ENCODE measurements around the gene RPS3. TPM values are rescaled to one million over a fixed set of nuclear protein-coding genes. Genes with fewer than 3 reads are reported as not detected.

Gene RPS3
- total RNA-seq, 1 experiment from 2014 or later, result 2,831 TPM

- Histone ChIP-seq H3K4me3 (no peak overlapping the region), H3K27me3 (no peaks in the 10 kb centered on the region), H3K4me1 (peaks cover 5% of the 10 kb centered on the region; the same call in 1 of the 2 replicates), H3K9me3 (replicated peaks) (no peaks in the 10 kb centered on the region), H3K27ac (no peak overlapping the region), H3K36me3 (peaks cover 4% of the 10 kb centered on the region)
- no peak for DNase-seq
Measured at GRCh38 chr11:75421035-75421602, 21.8 kb downstream of the RPS3 start.

- Histone ChIP-seq H3K4me3 (no peak overlapping the region), H3K4me1 (peaks cover 5% of the 10 kb centered on the region; the same call in 1 of the 2 replicates), H3K27me3 (no peaks in the 10 kb centered on the region), H3K9me3 (replicated peaks) (no peaks in the 10 kb centered on the region), H3K36me3 (peaks cover 3% of the 10 kb centered on the region), H3K27ac (no peak overlapping the region)
- no peak for DNase-seq
Measured at GRCh38 chr11:75421902-75422247, 22.6 kb downstream of the RPS3 start.

- no peaks in the 10 kb centered on the region; the same call in 1 of the 2 replicates for H3K36me3 ChIP-seq
- no peak overlapping the region for H3K27ac ChIP-seq
- no peak overlapping the region for H3K4me3 ChIP-seq
- H3K4me1 ChIP-seq, result peaks cover 5% of the 10 kb centered on the region; the same call in 1 of the 2 replicates
- DNase-seq, result no peak
- H3K9me3 ChIP-seq (replicated peaks), result no peaks in the 10 kb centered on the region
- no peaks in the 10 kb centered on the region for H3K27me3 ChIP-seq
Measured at GRCh38 chr11:75422248-75423231, 23.2 kb downstream of the RPS3 start.

- H3K27me3 ChIP-seq, result no peaks in the 10 kb centered on the region
- H3K4me1 ChIP-seq, result peaks cover 5% of the 10 kb centered on the region; the same call in 1 of the 2 replicates
- no peak for DNase-seq
- H3K36me3 ChIP-seq, result no peaks in the 10 kb centered on the region
- no peaks in the 10 kb centered on the region for H3K9me3 ChIP-seq (replicated peaks)
- no peak overlapping the region for H3K27ac ChIP-seq
- H3K4me3 ChIP-seq, result no peak overlapping the region
Measured at GRCh38 chr11:75423721-75424120, 24.4 kb downstream of the RPS3 start.

GRCh38 chr11:75424396-75424795 lies 25.1 kb downstream of the RPS3 start:
- Histone ChIP-seq H3K9me3 (replicated peaks) (no peaks in the 10 kb centered on the region), H3K27ac (no peak overlapping the region), H3K4me3 (no peak overlapping the region), H3K36me3 (no peaks in the 10 kb centered on the region), H3K4me1 (peaks cover 5% of the 10 kb centered on the region; the same call in 1 of the 2 replicates), H3K27me3 (no peaks in the 10 kb centered on the region)
- peak; percentile 39 to 59 for DNase-seq

GRCh38 chr11:75425422-75425821 lies 26.1 kb downstream of the RPS3 start:
- H3K27me3 ChIP-seq, result no peaks in the 10 kb centered on the region
- no peak overlapping the region for H3K27ac ChIP-seq
- H3K4me1 ChIP-seq, result peaks cover 5% of the 10 kb centered on the region; the same call in 1 of the 2 replicates
- H3K4me3 ChIP-seq, result no peak overlapping the region
- no peak for DNase-seq
- H3K36me3 ChIP-seq, result no peaks in the 10 kb centered on the region
- no peaks in the 10 kb centered on the region for H3K9me3 ChIP-seq (replicated peaks)

GRCh38 chr11:75426720-75427086 lies 27.4 kb downstream of the RPS3 start:
- Histone ChIP-seq H3K27me3 (no peaks in the 10 kb centered on the region), H3K36me3 (no peaks in the 10 kb centered on the region), H3K4me1 (peaks cover 5% of the 10 kb centered on the region; the same call in 1 of the 2 replicates), H3K9me3 (replicated peaks) (no peaks in the 10 kb centered on the region), H3K27ac (no peak overlapping the region), H3K4me3 (no peak overlapping the region)
- DNase-seq, result no peak

- no peaks in the 10 kb centered on the region for H3K27me3 ChIP-seq
- H3K36me3 ChIP-seq, result no peaks in the 10 kb centered on the region
- no peaks in the 10 kb centered on the region for H3K9me3 ChIP-seq (replicated peaks)
- DNase-seq, result no peak
- H3K4me3 ChIP-seq, result no peak overlapping the region
- H3K4me1 ChIP-seq, result peaks cover 5% of the 10 kb centered on the region; the same call in 1 of the 2 replicates
- H3K27ac ChIP-seq, result no peak overlapping the region
Measured at GRCh38 chr11:75427181-75427580, 27.9 kb downstream of the RPS3 start.

- no peaks in the 10 kb centered on the region for H3K9me3 ChIP-seq (replicated peaks)
- no peak for DNase-seq
- no peaks in the 10 kb centered on the region for H3K36me3 ChIP-seq
- H3K4me3 ChIP-seq, result no peak overlapping the region
- peaks cover 5% of the 10 kb centered on the region; the same call in 1 of the 2 replicates for H3K4me1 ChIP-seq
- no peaks in the 10 kb centered on the region for H3K27me3 ChIP-seq
- H3K27ac ChIP-seq, result no peak overlapping the region
Measured at GRCh38 chr11:75428281-75428724, 29.0 kb downstream of the RPS3 start.

- Histone ChIP-seq H3K27ac (no peak overlapping the region), H3K4me3 (no peak overlapping the region), H3K27me3 (no peaks in the 10 kb centered on the region), H3K36me3 (no peaks in the 10 kb centered on the region), H3K4me1 (peaks cover 5% of the 10 kb centered on the region; the same call in 1 of the 2 replicates), H3K9me3 (replicated peaks) (no peaks in the 10 kb centered on the region)
- DNase-seq, result no peak
Measured at GRCh38 chr11:75428989-75429640, 29.8 kb downstream of the RPS3 start.

GRCh38 chr11:75429641-75429901 lies 30.3 kb downstream of the RPS3 start:
- H3K27me3 ChIP-seq, result no peaks in the 10 kb centered on the region
- H3K4me1 ChIP-seq, result peaks cover 2% of the 10 kb centered on the region; the same call in 1 of the 2 replicates
- no peak overlapping the region for H3K4me3 ChIP-seq
- no peaks in the 10 kb centered on the region for H3K9me3 ChIP-seq (replicated peaks)
- no peak for DNase-seq
- H3K27ac ChIP-seq, result no peak overlapping the region
- H3K36me3 ChIP-seq, result no peaks in the 10 kb centered on the region

- no peak overlapping the region for H3K27ac ChIP-seq
- H3K4me1 ChIP-seq, result no peaks in the 10 kb centered on the region
- no peak overlapping the region for H3K4me3 ChIP-seq
- no peaks in the 10 kb centered on the region for H3K27me3 ChIP-seq
- no peaks in the 10 kb centered on the region for H3K9me3 ChIP-seq (replicated peaks)
- no peak for DNase-seq
- no peaks in the 10 kb centered on the region for H3K36me3 ChIP-seq
Measured at GRCh38 chr11:75429902-75430713, 30.8 kb downstream of the RPS3 start.

GRCh38 chr11:75430714-75431532 lies 31.6 kb downstream of the RPS3 start:
- Histone ChIP-seq H3K4me3 (no peak overlapping the region), H3K36me3 (no peaks in the 10 kb centered on the region), H3K4me1 (no peaks in the 10 kb centered on the region), H3K9me3 (replicated peaks) (no peaks in the 10 kb centered on the region), H3K27ac (no peak overlapping the region), H3K27me3 (no peaks in the 10 kb centered on the region)
- DNase-seq, result no peak
